Liver (tissue), 9 donors: ENCODE measurements around the gene SLC6A17. TPM values are rescaled to one million over a fixed set of nuclear protein-coding genes. Genes with fewer than 3 reads are reported as not detected.

Source experiments
- DNase-seq: peaks from one replicate; pipeline ENCODE4 v3.0.0-alpha.2; 2017; ENCODE audit warnings: low spot score
- H3K27ac ChIP-seq, 2 donors: one replicate each; pipeline ENCODE4 v1.7.0; 2013; ENCODE audit warnings: inconsistent platforms in 2 of 2, low read length in 2 of 2, control low read depth in 1 of 2, low read depth in 1 of 2, mild to moderate bottlenecking in 1 of 2
- H3K27me3 ChIP-seq, 4 donors: one replicate each; pipeline versions ENCODE4 v1.6.1 to v1.7.0; 2013; ENCODE audit warnings: low read length in 3 of 4, inconsistent platforms in 1 of 4, mild to moderate bottlenecking in 1 of 4, moderate library complexity in 1 of 4; ENCODE audit not compliant: control insufficient read depth in 4 of 4, insufficient read depth in 4 of 4
- H3K36me3 ChIP-seq, 4 donors: one replicate each; pipeline versions ENCODE4 v1.6.1 to v1.7.0; 2013; ENCODE audit warnings: low read length in 3 of 4, mild to moderate bottlenecking in 3 of 4, low read depth in 1 of 4, moderate library complexity in 1 of 4; ENCODE audit not compliant: control insufficient read depth in 4 of 4, insufficient read depth in 3 of 4
- H3K4me1 ChIP-seq, 4 donors: one replicate each; pipeline versions ENCODE4 v1.6.1 to v1.7.0; 2013; ENCODE audit warnings: low read length in 3 of 4, mild to moderate bottlenecking in 3 of 4, moderate library complexity in 1 of 4; ENCODE audit not compliant: control insufficient read depth in 4 of 4, insufficient read depth in 4 of 4
- H3K4me3 ChIP-seq, 3 donors: one replicate each; pipeline versions ENCODE4 v1.6.1 to v1.7.0; 2013; ENCODE audit warnings: low read length in 3 of 3, control low read depth in 1 of 3, low read depth in 1 of 3, mild to moderate bottlenecking in 1 of 3
- H3K9ac ChIP-seq, 2 donors: one replicate each; pipeline ENCODE4 v1.7.0; 2013; ENCODE audit warnings: low read length in 2 of 2, mild to moderate bottlenecking in 2 of 2, moderate library complexity in 2 of 2, control low read depth in 1 of 2, low read depth in 1 of 2
- H3K9me3 ChIP-seq, 4 donors: one replicate each; pipeline versions ENCODE4 v1.6.1 to v1.7.0; 2013; ENCODE audit warnings: low read length in 3 of 4; ENCODE audit not compliant: control insufficient read depth in 4 of 4
- EGR1 ChIP-seq, 2 donors: IDR thresholded peaks; 2 replicates each; pipeline ENCODE4 v1.6.1; 2016 to 2018; ENCODE audit warnings: antibody characterized with exemption in 2 of 2, low read depth in 2 of 2
- FOXA2 ChIP-seq: IDR thresholded peaks from 2 replicates; pipeline ENCODE4 v1.6.1; 2016; ENCODE audit warnings: antibody characterized with exemption
- GABPA ChIP-seq, 2 donors: IDR thresholded peaks in 1 of 2; conservative IDR thresholded peaks in 1 of 2; 2 replicates each; pipeline ENCODE4 v1.6.1; 2016; ENCODE audit warnings: antibody characterized with exemption in 2 of 2, mild to moderate bottlenecking in 1 of 2, moderate library complexity in 1 of 2
- HNF4A ChIP-seq, 2 donors: conservative IDR thresholded peaks; 2 replicates each; pipeline ENCODE4 v1.6.1; 2016; ENCODE audit warnings: antibody characterized with exemption in 2 of 2, mild to moderate bottlenecking in 2 of 2
- HNF4G ChIP-seq: IDR thresholded peaks from 2 replicates; pipeline ENCODE4 v1.6.1; 2016; ENCODE audit warnings: antibody characterized with exemption
- JUND ChIP-seq, 2 donors: IDR thresholded peaks; 2 replicates each; pipeline ENCODE4 v1.6.1; 2016; ENCODE audit warnings: antibody characterized with exemption in 2 of 2
- NR2F2 ChIP-seq: IDR thresholded peaks from 2 replicates; pipeline ENCODE4 v1.6.1; 2016; ENCODE audit warnings: antibody characterized with exemption
- RAD21 ChIP-seq, 2 donors: IDR thresholded peaks; 2 replicates each; pipeline ENCODE4 v1.6.1; 2016; ENCODE audit warnings: antibody characterized with exemption in 2 of 2, mild to moderate bottlenecking in 2 of 2
- RXRA ChIP-seq, 2 donors: IDR thresholded peaks; 2 replicates each; pipeline ENCODE4 v1.6.1; 2017 to 2018; ENCODE audit warnings: antibody characterized with exemption in 2 of 2, mild to moderate bottlenecking in 1 of 2
- SP1 ChIP-seq: IDR thresholded peaks from 2 replicates; pipeline ENCODE4 v1.6.1; 2018; ENCODE audit warnings: antibody characterized with exemption, mild to moderate bottlenecking
- TAF1 ChIP-seq: conservative IDR thresholded peaks from 2 replicates; pipeline ENCODE4 v1.6.1; 2016; ENCODE audit warnings: antibody characterized with exemption, mild to moderate bottlenecking
- YY1 ChIP-seq: IDR thresholded peaks from 2 replicates; pipeline ENCODE4 v1.6.1; 2016; ENCODE audit warnings: antibody characterized with exemption, mild to moderate bottlenecking
- WGBS: extraction: QIAGEN DNeasy Blood & Tissue Kit; methylation state at CpG from one replicate; pipeline ENCODE4 v1.1.7; 2013; 5-methylcytosine and 5-hydroxymethylcytosine counted together
- polyA plus RNA-seq, 2 donors: library from polyadenylated mRNA; stranded (reverse) in 1 of 2; unstranded in 1 of 2; fragments of 200-250 nt in 1 of 2; fragments of >200 nt in 1 of 2; fragmentation: Nextera tagmentation in 1 of 2; extraction: Ambion mirVana in 1 of 2; gene quantifications; one replicate each; pipeline versions ENCODE4 v1.2.1 to v1.2.3, GENCODE V29; 2013 to 2015
- total RNA-seq, 2 donors: library from RNA; depleted of rRNA; stranded (reverse); fragments of >200 nt; gene quantifications; one replicate each; pipeline ENCODE4 v1.2.3, GENCODE V29; 2014
- TF ChIP-seq, protein P1 (sequence below): IDR thresholded peaks from 2 replicates; pipeline ENCODE4 v1.6.1; 2016; ENCODE audit warnings: antibody characterized with exemption
- TF ChIP-seq, protein P2 (sequence below): IDR thresholded peaks from 2 replicates; pipeline ENCODE4 v1.6.1; 2016; ENCODE audit warnings: antibody characterized with exemption
- TF ChIP-seq, protein P3 (sequence below): IDR thresholded peaks from 2 replicates; pipeline ENCODE4 v1.6.1; 2016; ENCODE audit warnings: antibody characterized with exemption
- TF ChIP-seq, protein P4 (sequence below): IDR thresholded peaks from 2 replicates; pipeline ENCODE4 v1.6.1; 2016; ENCODE audit warnings: antibody characterized with exemption, mild to moderate bottlenecking
- donor health status: healthy.
- donor health status: healthy.
- donor health status: healthy.
- donor health status: healthy.
- donor health status: healthy.

Gene SLC6A17
- total and polyA plus RNA-seq, 4 donors: not detected

DNA sequence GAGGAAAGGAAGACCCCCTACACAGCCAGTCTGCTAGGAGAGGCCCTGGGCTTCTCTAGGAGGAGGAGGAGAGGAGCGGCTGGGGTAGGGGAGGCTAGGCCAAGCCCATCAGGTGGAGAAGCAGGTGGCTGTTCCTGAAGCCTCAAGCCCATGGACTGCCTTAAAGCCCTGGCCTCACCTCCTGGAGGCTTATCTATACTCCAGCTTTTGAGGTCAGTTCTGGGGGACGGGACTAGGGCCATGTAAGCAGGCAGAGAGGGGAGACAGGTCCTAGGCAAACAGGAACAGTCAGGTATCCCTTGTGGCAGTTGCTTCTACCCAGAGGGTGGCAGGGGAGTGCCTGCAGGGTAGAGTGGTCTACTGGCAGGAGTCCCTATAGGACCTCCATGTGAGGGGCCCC lies 100.5 kb downstream of the SLC6A17 start:
- Histone ChIP-seq H3K9me3 (no peaks in the 10 kb centered on the region), H3K9ac (no peak overlapping the region), H3K27me3 (no peaks in the 10 kb centered on the region), H3K4me1 (no peaks in the 10 kb centered on the region), H3K27ac (no peak overlapping the region), H3K36me3 (no peaks in the 10 kb centered on the region), H3K4me3 (no peak overlapping the region)
- DNase-seq: no peak
- 99% methylated on average over 2 of the region's 2 CpGs for WGBS
- TF ChIP-seq, protein P1, sequence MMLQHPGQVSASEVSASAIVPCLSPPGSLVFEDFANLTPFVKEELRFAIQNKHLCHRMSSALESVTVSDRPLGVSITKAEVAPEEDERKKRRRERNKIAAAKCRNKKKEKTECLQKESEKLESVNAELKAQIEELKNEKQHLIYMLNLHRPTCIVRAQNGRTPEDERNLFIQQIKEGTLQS: no peak
- no peak for TF ChIP-seq TAF1
- TF ChIP-seq RAD21 (IDR thresholded peaks at IDR 0.05): no peak
- TF ChIP-seq HNF4G: no peak
- TF ChIP-seq EGR1 (IDR thresholded peaks at IDR 0.05; ENCODE audit: low read depth in 2 of 2): no peak
- TF ChIP-seq FOXA2: no peak
- no peak for TF ChIP-seq JUND (IDR thresholded peaks at IDR 0.05)
- TF ChIP-seq HNF4A (conservative IDR thresholded peaks at IDR 0.05): no peak
- TF ChIP-seq, protein P2, sequence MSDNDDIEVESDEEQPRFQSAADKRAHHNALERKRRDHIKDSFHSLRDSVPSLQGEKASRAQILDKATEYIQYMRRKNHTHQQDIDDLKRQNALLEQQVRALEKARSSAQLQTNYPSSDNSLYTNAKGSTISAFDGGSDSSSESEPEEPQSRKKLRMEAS: no peak
- TF ChIP-seq YY1: no peak
- TF ChIP-seq NR2F2: no peak
- TF ChIP-seq SP1: no peak
- no peak for TF ChIP-seq RXRA (IDR thresholded peaks at IDR 0.05)
- TF ChIP-seq, protein P3, sequence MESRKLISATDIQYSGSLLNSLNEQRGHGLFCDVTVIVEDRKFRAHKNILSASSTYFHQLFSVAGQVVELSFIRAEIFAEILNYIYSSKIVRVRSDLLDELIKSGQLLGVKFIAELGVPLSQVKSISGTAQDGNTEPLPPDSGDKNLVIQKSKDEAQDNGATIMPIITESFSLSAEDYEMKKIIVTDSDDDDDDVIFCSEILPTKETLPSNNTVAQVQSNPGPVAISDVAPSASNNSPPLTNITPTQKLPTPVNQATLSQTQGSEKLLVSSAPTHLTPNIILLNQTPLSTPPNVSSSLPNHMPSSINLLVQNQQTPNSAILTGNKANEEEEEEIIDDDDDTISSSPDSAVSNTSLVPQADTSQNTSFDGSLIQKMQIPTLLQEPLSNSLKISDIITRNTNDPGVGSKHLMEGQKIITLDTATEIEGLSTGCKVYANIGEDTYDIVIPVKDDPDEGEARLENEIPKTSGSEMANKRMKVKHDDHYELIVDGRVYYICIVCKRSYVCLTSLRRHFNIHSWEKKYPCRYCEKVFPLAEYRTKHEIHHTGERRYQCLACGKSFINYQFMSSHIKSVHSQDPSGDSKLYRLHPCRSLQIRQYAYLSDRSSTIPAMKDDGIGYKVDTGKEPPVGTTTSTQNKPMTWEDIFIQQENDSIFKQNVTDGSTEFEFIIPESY: no peak
- TF ChIP-seq, protein P4, sequence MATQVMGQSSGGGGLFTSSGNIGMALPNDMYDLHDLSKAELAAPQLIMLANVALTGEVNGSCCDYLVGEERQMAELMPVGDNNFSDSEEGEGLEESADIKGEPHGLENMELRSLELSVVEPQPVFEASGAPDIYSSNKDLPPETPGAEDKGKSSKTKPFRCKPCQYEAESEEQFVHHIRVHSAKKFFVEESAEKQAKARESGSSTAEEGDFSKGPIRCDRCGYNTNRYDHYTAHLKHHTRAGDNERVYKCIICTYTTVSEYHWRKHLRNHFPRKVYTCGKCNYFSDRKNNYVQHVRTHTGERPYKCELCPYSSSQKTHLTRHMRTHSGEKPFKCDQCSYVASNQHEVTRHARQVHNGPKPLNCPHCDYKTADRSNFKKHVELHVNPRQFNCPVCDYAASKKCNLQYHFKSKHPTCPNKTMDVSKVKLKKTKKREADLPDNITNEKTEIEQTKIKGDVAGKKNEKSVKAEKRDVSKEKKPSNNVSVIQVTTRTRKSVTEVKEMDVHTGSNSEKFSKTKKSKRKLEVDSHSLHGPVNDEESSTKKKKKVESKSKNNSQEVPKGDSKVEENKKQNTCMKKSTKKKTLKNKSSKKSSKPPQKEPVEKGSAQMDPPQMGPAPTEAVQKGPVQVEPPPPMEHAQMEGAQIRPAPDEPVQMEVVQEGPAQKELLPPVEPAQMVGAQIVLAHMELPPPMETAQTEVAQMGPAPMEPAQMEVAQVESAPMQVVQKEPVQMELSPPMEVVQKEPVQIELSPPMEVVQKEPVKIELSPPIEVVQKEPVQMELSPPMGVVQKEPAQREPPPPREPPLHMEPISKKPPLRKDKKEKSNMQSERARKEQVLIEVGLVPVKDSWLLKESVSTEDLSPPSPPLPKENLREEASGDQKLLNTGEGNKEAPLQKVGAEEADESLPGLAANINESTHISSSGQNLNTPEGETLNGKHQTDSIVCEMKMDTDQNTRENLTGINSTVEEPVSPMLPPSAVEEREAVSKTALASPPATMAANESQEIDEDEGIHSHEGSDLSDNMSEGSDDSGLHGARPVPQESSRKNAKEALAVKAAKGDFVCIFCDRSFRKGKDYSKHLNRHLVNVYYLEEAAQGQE: no peak
- TF ChIP-seq GABPA (IDR thresholded peaks at IDR 0.05 in 1 of 2, conservative IDR thresholded peaks at IDR 0.05 in 1 of 2): no peak

Other genes with a start within 250 kb of the SLC6A17 start
- gene CSF1, start 239.6 kb upstream of the SLC6A17 start, total RNA-seq: 10 to 100 TPM in 1 of 2 donors, 1 to 10 TPM in 1; 6.3 to 15.2 TPM
- gene CSF1, start 239.6 kb upstream of the SLC6A17 start, polyA plus RNA-seq: 10 to 100 TPM; 11.0 to 11.7 TPM
- gene AHCYL1, start 165.7 kb upstream of the SLC6A17 start, total RNA-seq: 10 to 100 TPM; 27.1 to 40.7 TPM
- gene AHCYL1, start 165.7 kb upstream of the SLC6A17 start, polyA plus RNA-seq: 10 to 100 TPM; 24.9 to 33.5 TPM
- gene STRIP1, start 115.9 kb upstream of the SLC6A17 start, total RNA-seq: 10 to 100 TPM; 20.5 to 22.8 TPM
- 1 to 10 TPM; 5.8 to 6.0 TPM for gene STRIP1, start 115.9 kb upstream of the SLC6A17 start, polyA plus RNA-seq
- not detected for gene ALX3, start 79.8 kb upstream of the SLC6A17 start, total RNA-seq
- gene ALX3, start 79.8 kb upstream of the SLC6A17 start, polyA plus RNA-seq: not detected
- not detected for gene UBL4B, start 38.1 kb upstream of the SLC6A17 start, total RNA-seq
- gene UBL4B, start 38.1 kb upstream of the SLC6A17 start, polyA plus RNA-seq: not detected
- 1 to 10 TPM; 1.0 to 2.5 TPM for gene KCNC4, start 59.8 kb downstream of the SLC6A17 start, total RNA-seq
- gene KCNC4, start 59.8 kb downstream of the SLC6A17 start, polyA plus RNA-seq: 1 to 10 TPM in 1 of 2 donors, under 1 TPM in 1; 0.46 to 1.9 TPM
- gene RBM15, start 188.9 kb downstream of the SLC6A17 start, total RNA-seq: 10 to 100 TPM; 27.2 to 34.0 TPM
- gene RBM15, start 188.9 kb downstream of the SLC6A17 start, polyA plus RNA-seq: 1 to 10 TPM; 2.4 to 2.8 TPM
- gene SLC16A4, start 240.5 kb downstream of the SLC6A17 start, total RNA-seq: 1 to 10 TPM; 1.8 TPM
- 1 to 10 TPM in 1 of 2 donors, under 1 TPM in 1; 0.72 to 1.4 TPM for gene SLC16A4, start 240.5 kb downstream of the SLC6A17 start, polyA plus RNA-seq